GM12873 (cell line): Measurements from ENCODE around the gene DUSP1.

Experiments used
- CTCF ChIP-seq: IDR thresholded peaks from 2 replicates; pipeline ENCODE4 v1.5.1; 2012; ENCODE audit warnings: low read depth, mild to moderate bottlenecking, moderate library complexity, low read length, control low read depth; ENCODE audit not compliant: insufficient read depth; ENCODE audit errors: missing control alignments

Gene DUSP1

GRCh38 chr5:172729588-172729987 lies 41.4 kb downstream of the DUSP1 start:
- TF ChIP-seq CTCF: no peak

- no peak for TF ChIP-seq CTCF
Measured at GRCh38 chr5:172728481-172729241, 42.3 kb downstream of the DUSP1 start.

GRCh38 chr5:172727551-172727950 lies 43.4 kb downstream of the DUSP1 start:
- TF ChIP-seq CTCF: no peak

- no peak for TF ChIP-seq CTCF
Measured at GRCh38 chr5:172726966-172727365, 44.0 kb downstream of the DUSP1 start.

GRCh38 chr5:172725785-172726184 lies 45.2 kb downstream of the DUSP1 start:
- no peak for TF ChIP-seq CTCF

GRCh38 chr5:172725273-172725672 lies 45.7 kb downstream of the DUSP1 start:
- TF ChIP-seq CTCF: no peak

GRCh38 chr5:172724242-172725183 lies 46.5 kb downstream of the DUSP1 start:
- no peak for TF ChIP-seq CTCF
